OCI-LY7 (cell line): ENCODE data around the gene PGAP6. TPM values are rescaled to one million over a fixed set of nuclear protein-coding genes. Genes with fewer than 3 reads are reported as not detected.

Experiments
- BruUV-seq: library from RNA; stranded (reverse); fragments of 400-500 nt; replicated peaks from 2 replicates; lab custom pipeline; 2021; lab: Mats Ljungman, UMichigan
- CTCF ChIA-PET: fragments of 300-600 bp; sonication (Branson Sonifier 250); formaldehyde crosslinking; loops from one replicate; lab custom pipeline; 2022; ENCODE audit warnings: antibody characterized with exemption; ENCODE audit not compliant: unreplicated experiment; lab: Charles Lee
- POLR2A ChIA-PET: fragments of 300-600 bp; sonication (Branson Sonifier 250); formaldehyde crosslinking; loops from one replicate; lab custom pipeline; 2022; ENCODE audit warnings: antibody characterized with exemption; lab: Charles Lee
- DNase-seq: peaks from one replicate; pipeline ENCODE4 v3.0.0-alpha.2; 2015; ENCODE audit warnings: low spot score
- H2AFZ ChIP-seq: fragments of 200-600 bp; sonication (generic), shearing (Covaris generic); 2 replicates; pipeline ENCODE4 v1.6.1; 2014; ENCODE audit warnings: mild to moderate bottlenecking, antibody characterized with exemption, low read length, moderate library complexity
- H3K27ac ChIP-seq: fragments of 200-600 bp; sonication (generic); 2 replicates; pipeline ENCODE4 v1.5.1; 2014; ENCODE audit warnings: mixed run types, low read depth, mild to moderate bottlenecking, moderate library complexity, low read length, inconsistent platforms; ENCODE audit not compliant: poor library complexity, severe bottlenecking
- H3K36me3 ChIP-seq: fragments of 200-600 bp; sonication (generic); 2 replicates; pipeline ENCODE4 v1.6.1; 2014; ENCODE audit warnings: mild to moderate bottlenecking, antibody characterized with exemption, low read length, moderate library complexity, mixed read lengths; ENCODE audit not compliant: insufficient read depth
- H3K4me1 ChIP-seq: fragments of 200-600 bp; sonication (generic); 2 replicates; pipeline ENCODE4 v1.5.1; 2014; ENCODE audit warnings: mild to moderate bottlenecking, low read length; ENCODE audit not compliant: insufficient read depth, poor library complexity, severe bottlenecking
- H3K4me2 ChIP-seq: fragments of 200-600 bp; sonication (generic); 2 replicates; pipeline ENCODE4 v1.6.1; 2014; ENCODE audit warnings: mild to moderate bottlenecking, low read length
- H3K4me3 ChIP-seq: fragments of 200-600 bp; sonication (generic); 2 replicates; pipeline ENCODE4 v1.5.1; 2014; ENCODE audit warnings: mild to moderate bottlenecking, low read depth, low read length; ENCODE audit not compliant: poor library complexity, severe bottlenecking
- H3K79me2 ChIP-seq: fragments of 200-600 bp; sonication (generic); 2 replicates; pipeline ENCODE4 v1.6.1; 2016; ENCODE audit warnings: low read depth, mild to moderate bottlenecking, low read length, moderate library complexity, mixed read lengths; ENCODE audit not compliant: insufficient read depth
- H3K9me2 ChIP-seq: fragments of 200-600 bp; sonication (generic); 2 replicates; pipeline ENCODE4 v1.6.1; 2016; ENCODE audit warnings: mild to moderate bottlenecking, low read length, mixed read lengths; ENCODE audit not compliant: insufficient read depth
- H3K9me3 ChIP-seq: fragments of 200-600 bp; sonication (generic); 2 replicates; pipeline ENCODE4 v1.6.1; 2014; ENCODE audit warnings: mild to moderate bottlenecking, mixed run types, low read length, mixed read lengths
- H4K20me1 ChIP-seq: fragments of 200-600 bp; sonication (generic); 2 replicates; pipeline ENCODE4 v1.6.1; 2014; ENCODE audit warnings: mild to moderate bottlenecking, antibody characterized with exemption, low read length, moderate library complexity, mixed read lengths; ENCODE audit not compliant: insufficient read depth
- EZH2phosphoT487 ChIP-seq: fragments of 200-600 bp; sonication (generic); IDR thresholded peaks from 2 replicates; pipeline ENCODE4 v1.6.1; 2018; ENCODE audit warnings: low read depth, borderline replicate concordance, mild to moderate bottlenecking, mixed run types, antibody characterized with exemption, low read length, moderate library complexity, mixed read lengths
- intact Hi-C: fragments of 100-400 bp; cut with micrococcal nuclease; formaldehyde crosslinking; loops from one replicate; pipeline ENCODE4 v1.10.0; 2022; ENCODE audit not compliant: unreplicated experiment
- total RNA-seq, 2 experiments: library from RNA; depleted of rRNA in 1 of 2; stranded (reverse); fragments of >200 nt in 1 of 2; shearing (Covaris generic) in 1 of 2; gene quantifications; 2 replicates each; pipeline ENCODE4 v1.2.3, GENCODE V29; 2014 to 2022
- TF ChIP-seq, protein P1 (sequence below): fragments of 200-600 bp; sonication (generic); conservative IDR thresholded peaks from 2 replicates; pipeline ENCODE4 v1.5.1; 2014; ENCODE audit warnings: mild to moderate bottlenecking, antibody characterized with exemption, low read length, moderate library complexity, mixed read lengths

Gene PGAP6
- total RNA-seq, 2 experiments from 2014 or later, result 41.2 to 50.6 TPM

DNA sequence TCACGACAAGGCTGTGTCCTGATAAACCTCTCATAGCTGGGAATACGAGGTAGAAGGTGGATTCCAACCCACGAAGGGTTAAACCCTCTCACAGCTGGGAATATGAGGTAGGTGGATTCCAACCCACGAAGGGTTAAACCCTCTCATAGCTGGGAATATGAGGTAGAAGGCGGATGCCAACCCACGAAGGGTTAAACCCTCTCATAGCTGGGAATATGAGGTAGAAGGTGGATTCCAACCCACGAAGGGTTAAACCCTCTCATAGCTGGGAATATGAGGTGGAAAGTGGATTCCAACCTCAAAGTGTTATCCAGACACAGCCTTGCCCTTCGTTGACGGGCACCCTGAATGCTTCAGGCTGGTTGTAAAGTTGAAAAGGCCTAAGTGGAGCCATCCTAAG, 60.2 kb downstream of the PGAP6 start:
- ChIA-PET POLR2A (no interaction called here), CTCF (no interaction called here)
- Histone ChIP-seq H3K9me2 (no peaks in the 10 kb centered on the region), H4K20me1 (peaks cover 4% of the 10 kb centered on the region; the same call in 1 of the 2 replicates), H3K4me1 (peaks cover 26% of the 10 kb centered on the region), H3K79me2 (no peaks in the 10 kb centered on the region; the same call in 1 of the 2 replicates), H3K36me3 (no peaks in the 10 kb centered on the region), H3K27ac (no peak overlapping the region), H3K9me3 (no peaks in the 10 kb centered on the region), H3K4me2 (no peak overlapping the region), H2AFZ (no peak overlapping the region), H3K4me3 (no peak overlapping the region)
- BruUV-seq, result no TSS peak
- TF ChIP-seq, protein P1, sequence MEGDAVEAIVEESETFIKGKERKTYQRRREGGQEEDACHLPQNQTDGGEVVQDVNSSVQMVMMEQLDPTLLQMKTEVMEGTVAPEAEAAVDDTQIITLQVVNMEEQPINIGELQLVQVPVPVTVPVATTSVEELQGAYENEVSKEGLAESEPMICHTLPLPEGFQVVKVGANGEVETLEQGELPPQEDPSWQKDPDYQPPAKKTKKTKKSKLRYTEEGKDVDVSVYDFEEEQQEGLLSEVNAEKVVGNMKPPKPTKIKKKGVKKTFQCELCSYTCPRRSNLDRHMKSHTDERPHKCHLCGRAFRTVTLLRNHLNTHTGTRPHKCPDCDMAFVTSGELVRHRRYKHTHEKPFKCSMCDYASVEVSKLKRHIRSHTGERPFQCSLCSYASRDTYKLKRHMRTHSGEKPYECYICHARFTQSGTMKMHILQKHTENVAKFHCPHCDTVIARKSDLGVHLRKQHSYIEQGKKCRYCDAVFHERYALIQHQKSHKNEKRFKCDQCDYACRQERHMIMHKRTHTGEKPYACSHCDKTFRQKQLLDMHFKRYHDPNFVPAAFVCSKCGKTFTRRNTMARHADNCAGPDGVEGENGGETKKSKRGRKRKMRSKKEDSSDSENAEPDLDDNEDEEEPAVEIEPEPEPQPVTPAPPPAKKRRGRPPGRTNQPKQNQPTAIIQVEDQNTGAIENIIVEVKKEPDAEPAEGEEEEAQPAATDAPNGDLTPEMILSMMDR, result no peak
- TF ChIP-seq EZH2phosphoT487, result no peak
- intact Hi-C loops, result no loop called here
- no peak for DNase-seq

Other genes starting within 250 kb of the PGAP6 start
- gene NPRL3, start 243.3 kb downstream of the PGAP6 start, total RNA-seq (2014; rRNA removed; shearing (Covaris generic)), result 12.8 and 14.2 TPM in 2 replicates
- 50.2 and 50.9 TPM in 2 replicates for gene NPRL3, start 243.3 kb downstream of the PGAP6 start, total RNA-seq (2022)
- gene HBZ, start 229.3 kb downstream of the PGAP6 start, total RNA-seq (2014; rRNA removed; shearing (Covaris generic)), result not detected in 2 replicates
- gene HBZ, start 229.3 kb downstream of the PGAP6 start, total RNA-seq (2022), result not detected in 2 replicates
- not detected in 2 replicates for gene HBM, start 216.0 kb downstream of the PGAP6 start, total RNA-seq (2014; rRNA removed; shearing (Covaris generic))
- not detected in 2 replicates for gene HBM, start 216.0 kb downstream of the PGAP6 start, total RNA-seq (2022)
- not detected in 2 replicates for gene HBA2, start 209.1 kb downstream of the PGAP6 start, total RNA-seq (2014; rRNA removed; shearing (Covaris generic))
- not detected in 2 replicates for gene HBA2, start 209.1 kb downstream of the PGAP6 start, total RNA-seq (2022)
- gene HBA1, start 205.3 kb downstream of the PGAP6 start, total RNA-seq (2014; rRNA removed; shearing (Covaris generic)), result not detected in 2 replicates
- gene HBA1, start 205.3 kb downstream of the PGAP6 start, total RNA-seq (2022), result not detected in 2 replicates
- gene HBQ1, start 201.5 kb downstream of the PGAP6 start, total RNA-seq (2014; rRNA removed; shearing (Covaris generic)), result not detected in 2 replicates
- not detected in 2 replicates for gene HBQ1, start 201.5 kb downstream of the PGAP6 start, total RNA-seq (2022)
- 90.5 and 92.6 TPM in 2 replicates for gene LUC7L, start 152.5 kb downstream of the PGAP6 start, total RNA-seq (2014; rRNA removed; shearing (Covaris generic))
- gene LUC7L, start 152.5 kb downstream of the PGAP6 start, total RNA-seq (2022), result 81.4 and 90.6 TPM in 2 replicates
- 8.1 and 10.9 TPM in 2 replicates for gene FAM234A, start 147.2 kb downstream of the PGAP6 start, total RNA-seq (2014; rRNA removed; shearing (Covaris generic))
- gene FAM234A, start 147.2 kb downstream of the PGAP6 start, total RNA-seq (2022), result 26.8 and 30.1 TPM in 2 replicates
- gene RGS11, start 106.0 kb downstream of the PGAP6 start, total RNA-seq (2014; rRNA removed; shearing (Covaris generic)), result not detected in 2 replicates
- not detected in 2 replicates for gene RGS11, start 106.0 kb downstream of the PGAP6 start, total RNA-seq (2022)
- not detected in 2 replicates for gene ARHGDIG, start 101.4 kb downstream of the PGAP6 start, total RNA-seq (2014; rRNA removed; shearing (Covaris generic))
- gene ARHGDIG, start 101.4 kb downstream of the PGAP6 start, total RNA-seq (2022), result not detected in 2 replicates
- not detected in 2 replicates for gene PDIA2, start 98.8 kb downstream of the PGAP6 start, total RNA-seq (2014; rRNA removed; shearing (Covaris generic))
- not detected in 2 replicates for gene PDIA2, start 98.8 kb downstream of the PGAP6 start, total RNA-seq (2022)
- 30.3 and 30.6 TPM in 2 replicates for gene AXIN1, start 29.3 kb downstream of the PGAP6 start, total RNA-seq (2014; rRNA removed; shearing (Covaris generic))
- 29.0 and 29.8 TPM in 2 replicates for gene AXIN1, start 29.3 kb downstream of the PGAP6 start, total RNA-seq (2022)
- gene MRPL28, start 11.4 kb downstream of the PGAP6 start, total RNA-seq (2014; rRNA removed; shearing (Covaris generic)), result 113 and 134 TPM in 2 replicates
- 78.1 and 84.6 TPM in 2 replicates for gene MRPL28, start 11.4 kb downstream of the PGAP6 start, total RNA-seq (2022)
- gene NME4, start 15.2 kb upstream of the PGAP6 start, total RNA-seq (2014; rRNA removed; shearing (Covaris generic)), result 25.0 and 28.3 TPM in 2 replicates
- 24.3 and 25.0 TPM in 2 replicates for gene NME4, start 15.2 kb upstream of the PGAP6 start, total RNA-seq (2022)
- gene DECR2, start 19.9 kb upstream of the PGAP6 start, total RNA-seq (2014; rRNA removed; shearing (Covaris generic)), result 7.5 and 8.0 TPM in 2 replicates
- gene DECR2, start 19.9 kb upstream of the PGAP6 start, total RNA-seq (2022), result 14.4 and 15.9 TPM in 2 replicates
- 29.0 and 29.9 TPM in 2 replicates for gene RAB11FIP3, start 43.7 kb upstream of the PGAP6 start, total RNA-seq (2014; rRNA removed; shearing (Covaris generic))
- 47.5 and 51.2 TPM in 2 replicates for gene RAB11FIP3, start 43.7 kb upstream of the PGAP6 start, total RNA-seq (2022)
- 23.1 and 32.9 TPM in 2 replicates for gene CAPN15, start 145.7 kb upstream of the PGAP6 start, total RNA-seq (2014; rRNA removed; shearing (Covaris generic))
- 43.9 and 54.0 TPM in 2 replicates for gene CAPN15, start 145.7 kb upstream of the PGAP6 start, total RNA-seq (2022)
- not detected in 2 replicates for gene PRR35, start 178.4 kb upstream of the PGAP6 start, total RNA-seq (2014; rRNA removed; shearing (Covaris generic))
- gene PRR35, start 178.4 kb upstream of the PGAP6 start, total RNA-seq (2022), result not detected in 2 replicates
- 3.7 and 4.2 TPM in 2 replicates for gene NHLRC4, start 185.0 kb upstream of the PGAP6 start, total RNA-seq (2014; rRNA removed; shearing (Covaris generic))
- 2.5 and 2.6 TPM in 2 replicates for gene NHLRC4, start 185.0 kb upstream of the PGAP6 start, total RNA-seq (2022)
- gene PIGQ, start 188.0 kb upstream of the PGAP6 start, total RNA-seq (2014; rRNA removed; shearing (Covaris generic)), result 32.3 and 39.0 TPM in 2 replicates
- 51.4 and 54.2 TPM in 2 replicates for gene PIGQ, start 188.0 kb upstream of the PGAP6 start, total RNA-seq (2022)
- 18.2 and 20.9 TPM in 2 replicates for gene RAB40C, start 208.1 kb upstream of the PGAP6 start, total RNA-seq (2014; rRNA removed; shearing (Covaris generic))
- 18.3 and 19.3 TPM in 2 replicates for gene RAB40C, start 208.1 kb upstream of the PGAP6 start, total RNA-seq (2022)
- gene WFIKKN1, start 249.0 kb upstream of the PGAP6 start, total RNA-seq (2014; rRNA removed; shearing (Covaris generic)), result 0.46 and 0.47 TPM in 2 replicates
- gene WFIKKN1, start 249.0 kb upstream of the PGAP6 start, total RNA-seq (2022), result 0.81 and 1.2 TPM in 2 replicates